Tibial nerve (tissue), 4 donors: Measurements from ENCODE around the gene PKD2.

Experiments used
- EP300 ChIP-seq, 2 donors: sonication (generic); formaldehyde crosslinking; IDR thresholded peaks; one replicate each; pipeline ENCODE4 v1.6.1; 2017; ENCODE audit warnings: antibody characterized with exemption in 2 of 2, mild to moderate bottlenecking in 1 of 2
- POLR2A ChIP-seq, 2 donors: fragments of 450-650 bp; IDR thresholded peaks; one replicate each; pipeline ENCODE4 v1.6.1; 2017; ENCODE audit warnings: antibody characterized with exemption in 2 of 2, mild to moderate bottlenecking in 2 of 2, moderate library complexity in 2 of 2
- TF ChIP-seq, protein P1 (sequence below), 5 experiments: fragments of 200-600 bp in 3 of 5; fragments of 450-650 bp in 2 of 5; sonication (generic) in 3 of 5; IDR thresholded peaks; one replicate each; pipeline ENCODE4 v1.5.1; 2016 to 2019; ENCODE audit warnings: antibody characterized with exemption in 5 of 5, mild to moderate bottlenecking in 3 of 5, moderate library complexity in 2 of 5

DNA sequence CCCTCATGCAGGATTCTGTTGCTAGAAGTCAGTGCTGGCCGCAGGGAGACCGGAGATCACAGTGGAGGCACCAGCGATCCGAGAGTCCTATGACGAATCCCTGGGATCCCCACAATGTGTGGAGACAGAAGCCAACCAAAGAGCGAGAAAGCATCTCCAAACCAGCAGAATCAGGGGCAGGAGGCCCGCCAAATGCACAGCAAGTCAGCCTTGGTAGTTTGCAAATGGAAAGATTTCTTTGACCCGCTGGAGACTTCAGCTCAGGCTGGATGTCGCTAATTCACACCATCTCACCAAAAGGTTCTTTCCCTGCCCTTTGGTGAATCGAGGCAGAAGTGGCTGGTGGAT lies 505 bp upstream of the PKD2 start:
- no peak for TF ChIP-seq POLR2A (IDR thresholded peaks at IDR 0.05)
- TF ChIP-seq, protein P1, sequence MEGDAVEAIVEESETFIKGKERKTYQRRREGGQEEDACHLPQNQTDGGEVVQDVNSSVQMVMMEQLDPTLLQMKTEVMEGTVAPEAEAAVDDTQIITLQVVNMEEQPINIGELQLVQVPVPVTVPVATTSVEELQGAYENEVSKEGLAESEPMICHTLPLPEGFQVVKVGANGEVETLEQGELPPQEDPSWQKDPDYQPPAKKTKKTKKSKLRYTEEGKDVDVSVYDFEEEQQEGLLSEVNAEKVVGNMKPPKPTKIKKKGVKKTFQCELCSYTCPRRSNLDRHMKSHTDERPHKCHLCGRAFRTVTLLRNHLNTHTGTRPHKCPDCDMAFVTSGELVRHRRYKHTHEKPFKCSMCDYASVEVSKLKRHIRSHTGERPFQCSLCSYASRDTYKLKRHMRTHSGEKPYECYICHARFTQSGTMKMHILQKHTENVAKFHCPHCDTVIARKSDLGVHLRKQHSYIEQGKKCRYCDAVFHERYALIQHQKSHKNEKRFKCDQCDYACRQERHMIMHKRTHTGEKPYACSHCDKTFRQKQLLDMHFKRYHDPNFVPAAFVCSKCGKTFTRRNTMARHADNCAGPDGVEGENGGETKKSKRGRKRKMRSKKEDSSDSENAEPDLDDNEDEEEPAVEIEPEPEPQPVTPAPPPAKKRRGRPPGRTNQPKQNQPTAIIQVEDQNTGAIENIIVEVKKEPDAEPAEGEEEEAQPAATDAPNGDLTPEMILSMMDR (IDR thresholded peaks at IDR 0.05), result no peak
- no peak for TF ChIP-seq EP300 (IDR thresholded peaks at IDR 0.05)
